Fibroblast of lung (primary cell): Measurements from ENCODE around the gene STK32C. TPM values are rescaled to one million over a fixed set of nuclear protein-coding genes. Genes with fewer than 3 reads are reported as not detected.
"Not testable (repeated sequence)": the region's sequence is repeated elsewhere in the genome, so short reads cannot be mapped to it uniquely, and the experiment has no call there.

Source experiments
- DNase-seq, 2 donors: peaks; one replicate each; pipeline versions ENCODE4 v3.0.0 to v3.0.0-alpha.2; 2010; ENCODE audit warnings: low read depth in 2 of 2
- H2AFZ ChIP-seq: 2 replicates; pipeline ENCODE4 v1.5.1; 2012; ENCODE audit warnings: low read length, control low read depth, inconsistent platforms
- H3K27ac ChIP-seq: 2 replicates; pipeline ENCODE4 v1.5.1; 2011; ENCODE audit warnings: low read length, control low read depth; ENCODE audit not compliant: insufficient read depth
- H3K27me3 ChIP-seq: 2 replicates; pipeline ENCODE4 v1.5.1; 2011; ENCODE audit warnings: mild to moderate bottlenecking, low read length; ENCODE audit not compliant: control insufficient read depth, insufficient read depth
- H3K36me3 ChIP-seq: 2 replicates; pipeline ENCODE4 v1.5.1; 2011; ENCODE audit warnings: low read length; ENCODE audit not compliant: control insufficient read depth, insufficient read depth
- H3K4me1 ChIP-seq: 2 replicates; pipeline ENCODE4 v1.5.1; 2011; ENCODE audit warnings: low read length; ENCODE audit not compliant: control insufficient read depth, insufficient read depth; ENCODE audit errors: extremely low read depth
- H3K4me2 ChIP-seq: 2 replicates; pipeline ENCODE4 v1.5.1; 2011; ENCODE audit warnings: low read length, control low read depth; ENCODE audit not compliant: insufficient read depth; ENCODE audit errors: extremely low read depth
- H3K4me3 ChIP-seq, 4 experiments: fragments of 200-600 bp in 1 of 4; sonication (generic) in 1 of 4; replicated peaks in 1 of 4; 2 replicates each; pipeline ENCODE4 v1.5.1; 2011 to 2016; ENCODE audit warnings: low read length in 4 of 4, low read depth in 3 of 4, mild to moderate bottlenecking in 3 of 4, control low read depth in 2 of 4, inconsistent platforms in 1 of 4, mixed read lengths in 1 of 4; ENCODE audit not compliant: insufficient read depth in 1 of 4; ENCODE audit errors: control extremely low read depth in 1 of 4
- H3K79me2 ChIP-seq: 2 replicates; pipeline ENCODE4 v1.5.1; 2012; ENCODE audit warnings: mild to moderate bottlenecking, low read length, inconsistent platforms; ENCODE audit not compliant: control insufficient read depth, insufficient read depth
- H3K9ac ChIP-seq: 2 replicates; pipeline ENCODE4 v1.5.1; 2011; ENCODE audit warnings: mild to moderate bottlenecking, low read length, control low read depth; ENCODE audit not compliant: insufficient read depth
- H3K9me3 ChIP-seq: 2 replicates; pipeline ENCODE4 v1.5.1; 2012; ENCODE audit warnings: low read depth, low read length; ENCODE audit not compliant: control insufficient read depth, insufficient read depth
- H4K20me1 ChIP-seq: 2 replicates; pipeline ENCODE4 v1.5.1; 2011; ENCODE audit warnings: low read length; ENCODE audit not compliant: control insufficient read depth, insufficient read depth; ENCODE audit errors: extremely low read depth
- CTCF ChIP-seq, 2 donors: IDR thresholded peaks in 1 of 2; conservative IDR thresholded peaks in 1 of 2; 1 replicate in 1 of 2; 2 replicates in 1 of 2; pipeline ENCODE4 v1.5.1; 2011 to 2012; ENCODE audit warnings: low read length in 2 of 2, control low read depth in 1 of 2, inconsistent platforms in 1 of 2, low read depth in 1 of 2, mild to moderate bottlenecking in 1 of 2
- EZH2 ChIP-seq: IDR thresholded peaks from 2 replicates; pipeline ENCODE4 v1.5.1; 2012; ENCODE audit warnings: low read length, control low read depth, mild to moderate bottlenecking; ENCODE audit errors: missing control alignments
- polyA plus RNA-seq, 2 donors: library from polyadenylated mRNA; depleted of rRNA in 1 of 2; stranded (reverse) in 1 of 2; unstranded in 1 of 2; fragments of >200 nt; gene quantifications; 2 replicates each; pipeline ENCODE4 v1.2.1, GENCODE V29; 2011 to 2012; ENCODE audit warnings: missing spikeins in 1 of 2
- total RNA-seq: library from RNA; depleted of rRNA; stranded (reverse); fragments of >200 nt; gene quantifications from 2 replicates; pipeline ENCODE4 v1.2.1, GENCODE V29; 2014

The STK32C gene
- total and polyA plus RNA-seq, 2 donors (not counting 1 experiment from before 2014, with no cell fraction given): 4.4 to 21.5 TPM

GRCh38 chr10:132270256-132270655, 37.5 kb downstream of the STK32C start:
- no peak overlapping the region for H2AFZ ChIP-seq
- H4K20me1 ChIP-seq: no peaks in the 10 kb centered on the region
- no peak overlapping the region for H3K9ac ChIP-seq
- no peaks in the 10 kb centered on the region for H3K9me3 ChIP-seq
- TF ChIP-seq CTCF (conservative IDR thresholded peaks at IDR 0.05 in 1 of 2, IDR thresholded peaks at IDR 0.05 in 1 of 2; ENCODE audit: low read depth in 1 of 2, low read length in 2 of 2) (no peak), EZH2 (no peak)
- no peaks in the 10 kb centered on the region for H3K27me3 ChIP-seq
- H3K27ac ChIP-seq: no peak overlapping the region
- H3K4me2 ChIP-seq: no peak overlapping the region
- no peaks in the 10 kb centered on the region for H3K36me3 ChIP-seq
- H3K79me2 ChIP-seq: no peaks in the 10 kb centered on the region
- H3K4me1 ChIP-seq: no peaks in the 10 kb centered on the region
- H3K4me3 ChIP-seq: no peak overlapping the region
- no peak for DNase-seq

GRCh38 chr10:132269266-132270230, 38.2 kb downstream of the STK32C start:
- no peak overlapping the region for H3K4me3 ChIP-seq
- no peaks in the 10 kb centered on the region for H3K4me1 ChIP-seq
- no peaks in the 10 kb centered on the region for H3K9me3 ChIP-seq
- H3K36me3 ChIP-seq: no peaks in the 10 kb centered on the region
- H3K27ac ChIP-seq: no peak overlapping the region
- no peak overlapping the region for H3K4me2 ChIP-seq
- no peaks in the 10 kb centered on the region for H3K79me2 ChIP-seq
- DNase-seq: peak in 1 of 2 donors; percentile 12
- no peaks in the 10 kb centered on the region for H3K27me3 ChIP-seq
- H3K9ac ChIP-seq: no peak overlapping the region
- TF ChIP-seq CTCF (conservative IDR thresholded peaks at IDR 0.05 in 1 of 2, IDR thresholded peaks at IDR 0.05 in 1 of 2; ENCODE audit: low read depth in 1 of 2, low read length in 2 of 2) (no peak), EZH2 (no peak)
- no peaks in the 10 kb centered on the region for H4K20me1 ChIP-seq
- no peak overlapping the region for H2AFZ ChIP-seq

GRCh38 chr10:132267916-132268315, 39.8 kb downstream of the STK32C start:
- DNase-seq, H3K36me3 ChIP-seq, H3K4me1 ChIP-seq: not testable (repeated sequence)

More at GRCh38 chr10:132267916-132268315, 39.8 kb downstream of the STK32C start:
- H3K27me3 ChIP-seq, H3K4me2 ChIP-seq, H2AFZ ChIP-seq, H4K20me1 ChIP-seq, H3K9ac ChIP-seq, H3K27ac ChIP-seq, H3K4me3 ChIP-seq, H3K79me2 ChIP-seq, H3K9me3 ChIP-seq: not testable (repeated sequence)
